NCI-H2227 treated with DMSO at 0.1 percent for 48 hours (cell line): ENCODE results near the gene AKAP14.
"Not testable (repeated sequence)": the region's sequence is repeated elsewhere in the genome, so short reads cannot be mapped to it uniquely, and the experiment has no call there.

Source experiments
- DNase-seq: peaks from one replicate; lab custom pipeline; 2025; lab: John Stamatoyannopoulos, UW

AKAP14 gene

GRCh38 chrX:119895843-119896326 is at the start of gene AKAP14:
TSS of gene AKAP14 (plus strand) at chrX:119895893. CDS start at chrX:119903224, 7,331 bp downstream.
- DNase-seq = peak; percentile 90

DNA sequence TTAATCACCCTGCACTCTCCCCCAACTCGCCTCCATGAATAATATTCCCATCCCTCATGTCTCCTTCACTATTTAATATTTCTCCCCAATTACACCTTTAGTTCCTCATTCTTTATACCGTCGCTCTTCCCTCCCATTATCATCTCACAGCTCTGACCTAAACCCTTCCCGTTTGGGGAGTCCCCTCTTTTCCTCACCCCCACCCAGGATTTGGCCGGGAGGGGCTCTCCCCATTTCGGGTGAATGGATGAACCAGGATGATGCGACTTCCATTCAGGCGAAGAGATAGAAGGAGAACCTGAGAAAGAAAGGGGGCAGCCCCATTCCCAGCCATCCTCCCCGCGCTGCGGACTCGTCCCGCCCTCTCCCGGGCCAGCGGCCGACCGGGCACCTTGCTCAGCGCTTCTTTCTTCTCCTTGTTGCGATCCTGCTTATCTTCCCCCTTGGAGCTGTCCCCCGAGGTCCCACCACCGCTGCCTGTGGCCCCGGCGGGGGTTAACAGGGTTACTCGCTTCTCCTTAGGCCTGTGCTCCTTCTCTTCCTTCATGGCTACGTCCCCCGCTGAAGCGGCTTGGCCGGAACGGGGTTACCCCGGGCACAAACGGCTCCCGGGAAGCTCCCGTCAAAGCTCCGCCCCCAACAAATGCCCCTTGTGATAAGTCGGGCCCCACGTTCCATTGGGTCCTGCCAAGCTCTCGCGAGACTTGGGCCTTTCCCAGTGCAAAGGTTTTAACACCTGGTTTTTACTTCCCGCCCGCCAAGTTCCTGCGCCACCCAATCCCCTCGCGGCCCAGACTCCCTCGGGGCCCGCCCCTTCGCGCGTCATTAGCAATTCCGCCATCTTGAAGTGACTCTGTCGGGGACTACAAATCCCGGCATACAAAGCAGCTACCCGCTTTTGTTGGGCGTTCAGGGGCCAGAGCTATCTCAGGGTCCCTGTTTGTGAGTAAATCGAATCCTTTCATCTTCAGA is 43.0 kb upstream of the AKAP14 start, which contains the start of gene UPF3B:
UPF3B (minus strand) TSS at position 582 of the 972 bp plus-strand sequence; CDS start at position 547, 35 bp downstream.
- DNase-seq = peak; percentile 99

- DNase-seq = peak; percentile 46
These were observed 42.2 kb upstream of the AKAP14 start for GRCh38 chrX:119853444-119853843.

DNA sequence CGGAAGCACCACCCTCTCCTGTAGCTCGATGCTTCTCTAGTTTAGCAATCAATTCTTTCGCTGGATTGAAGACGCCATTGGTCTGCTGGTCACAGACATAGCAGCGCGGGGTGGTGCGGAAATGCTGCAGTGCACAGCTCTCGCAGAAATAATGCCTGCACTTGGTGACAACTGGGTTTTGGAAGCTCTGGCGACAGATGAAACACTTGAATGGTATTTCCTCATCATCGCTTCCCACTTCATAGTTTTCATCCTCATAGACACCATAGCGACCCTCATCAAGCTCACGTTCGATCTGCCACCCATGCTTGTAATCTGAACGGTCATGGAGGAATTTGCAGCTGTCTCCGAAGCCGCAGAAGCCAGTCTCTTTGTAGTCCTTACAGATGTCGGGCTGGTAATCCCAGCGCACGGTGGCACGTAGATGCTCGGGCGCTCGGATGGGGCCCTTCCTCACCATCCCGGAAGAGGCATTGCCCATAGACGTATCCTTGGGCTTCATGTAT is 25.0 kb upstream of the AKAP14 start:
- peak; percentile 51 for DNase-seq

DNA sequence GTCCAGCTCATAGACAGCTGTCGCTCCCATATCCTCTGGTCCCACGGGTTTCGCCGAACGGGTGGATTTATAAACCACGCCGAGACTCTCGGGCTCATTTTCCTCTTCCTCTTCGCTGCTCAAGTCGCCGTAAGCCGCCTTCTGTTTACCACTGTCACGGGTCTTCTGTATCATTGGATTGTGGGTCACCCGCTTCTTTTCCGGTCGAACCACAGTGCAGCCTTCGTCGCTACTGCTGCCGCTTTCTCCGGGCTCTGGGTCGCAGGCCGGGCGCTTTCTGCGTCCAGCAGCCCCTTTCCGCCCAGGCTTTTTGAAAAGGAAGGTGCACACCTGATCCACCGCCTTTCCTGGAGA is 24.5 kb upstream of the AKAP14 start:
- DNase-seq = no peak

DNA sequence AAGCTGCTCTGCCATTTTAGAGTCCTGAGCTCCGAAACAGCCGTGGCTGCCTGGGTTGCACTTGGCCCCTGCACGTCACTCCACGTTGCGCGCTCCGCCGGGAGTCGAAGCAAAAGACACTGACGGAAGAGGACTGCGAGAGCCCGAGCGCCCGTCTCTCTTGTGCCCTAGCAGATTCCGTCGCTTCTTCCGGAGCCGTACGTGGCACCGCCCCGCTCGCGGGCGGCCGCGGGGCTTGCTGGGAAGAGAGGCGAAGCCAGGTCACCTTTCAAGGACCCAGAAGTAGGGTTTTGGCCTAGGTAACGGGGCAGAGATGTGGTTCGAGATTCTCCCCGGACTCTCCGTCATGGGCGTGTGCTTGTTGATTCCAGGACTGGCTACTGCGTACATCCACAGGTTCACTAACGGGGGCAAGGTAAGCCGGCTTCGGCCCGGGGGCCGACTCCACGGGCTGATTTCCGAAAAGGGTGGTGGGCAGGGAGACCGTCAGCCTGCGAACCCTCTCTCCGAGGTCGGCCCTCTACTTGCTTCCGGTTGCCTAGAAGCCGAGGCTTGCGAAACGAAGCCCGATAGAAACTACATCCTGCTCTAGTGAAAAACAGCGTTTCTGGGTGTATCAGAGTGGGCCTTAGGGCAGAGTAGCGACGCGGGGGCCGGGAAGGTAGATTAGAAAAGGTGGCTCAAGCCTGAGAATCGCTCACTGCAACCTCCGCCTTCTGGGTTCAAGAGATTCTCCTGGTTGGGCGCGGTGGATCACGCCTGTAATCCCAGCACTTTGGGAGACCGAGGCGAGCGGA is 23.9 kb upstream of the AKAP14 start, which contains the start of the genes NDUFA1 and RNF113A:
NDUFA1 (plus strand) TSS at position 234 of the 797 bp plus-strand sequence; CDS start at position 314, 80 bp downstream.
RNF113A (minus strand) TSS at position 135 of the 797 bp plus-strand sequence; CDS start at position 15, 120 bp downstream.
- peak; percentile 93 for DNase-seq

GRCh38 chrX:119878740-119879139 is 17.0 kb upstream of the AKAP14 start:
- DNase-seq = no peak

- no peak for DNase-seq
These were observed 15.6 kb upstream of the AKAP14 start for GRCh38 chrX:119880076-119880475.

DNA sequence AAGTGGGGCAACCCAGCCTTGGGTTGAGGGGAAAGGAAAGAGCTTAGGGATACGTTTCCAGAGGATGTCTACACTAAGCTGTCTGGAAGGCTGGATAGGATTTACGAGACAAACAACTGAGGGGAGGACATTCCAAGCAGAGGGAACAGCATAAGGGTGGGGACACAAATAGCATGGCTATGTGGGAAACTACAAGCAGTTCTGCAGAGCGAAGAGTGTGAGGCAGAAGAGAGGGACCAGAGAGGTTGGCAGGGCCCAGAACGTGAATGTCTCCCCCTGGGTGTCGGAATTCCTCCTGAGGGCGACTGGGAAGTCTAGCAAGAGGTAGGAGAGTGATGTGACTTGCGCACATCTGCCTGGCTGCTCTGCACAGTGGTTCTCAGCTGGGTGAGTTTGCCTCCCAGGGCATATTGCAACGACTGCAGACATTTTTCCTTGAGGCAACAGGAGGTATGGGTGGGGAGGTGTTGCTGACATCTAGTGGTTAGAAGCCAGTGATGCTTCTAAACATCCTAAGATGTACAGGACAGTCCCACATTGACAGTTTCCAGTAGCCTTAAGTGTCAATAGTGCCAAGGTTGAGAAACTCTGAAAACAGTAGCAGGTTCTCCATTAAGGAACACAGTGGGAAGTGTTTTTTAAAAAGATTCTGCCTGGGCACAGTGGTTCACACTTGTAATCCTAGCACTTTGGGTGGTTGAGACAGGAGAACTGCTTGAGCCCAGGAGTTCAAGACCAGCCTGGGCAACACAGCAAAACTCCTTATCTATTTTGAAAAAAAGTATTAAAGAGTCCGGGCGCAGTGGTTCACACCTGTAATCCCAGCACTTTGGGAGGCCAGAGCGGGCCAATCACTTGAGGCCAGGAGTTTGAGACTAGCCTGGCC is 14.9 kb upstream of the AKAP14 start:
- peak; percentile 51 for DNase-seq

DNA sequence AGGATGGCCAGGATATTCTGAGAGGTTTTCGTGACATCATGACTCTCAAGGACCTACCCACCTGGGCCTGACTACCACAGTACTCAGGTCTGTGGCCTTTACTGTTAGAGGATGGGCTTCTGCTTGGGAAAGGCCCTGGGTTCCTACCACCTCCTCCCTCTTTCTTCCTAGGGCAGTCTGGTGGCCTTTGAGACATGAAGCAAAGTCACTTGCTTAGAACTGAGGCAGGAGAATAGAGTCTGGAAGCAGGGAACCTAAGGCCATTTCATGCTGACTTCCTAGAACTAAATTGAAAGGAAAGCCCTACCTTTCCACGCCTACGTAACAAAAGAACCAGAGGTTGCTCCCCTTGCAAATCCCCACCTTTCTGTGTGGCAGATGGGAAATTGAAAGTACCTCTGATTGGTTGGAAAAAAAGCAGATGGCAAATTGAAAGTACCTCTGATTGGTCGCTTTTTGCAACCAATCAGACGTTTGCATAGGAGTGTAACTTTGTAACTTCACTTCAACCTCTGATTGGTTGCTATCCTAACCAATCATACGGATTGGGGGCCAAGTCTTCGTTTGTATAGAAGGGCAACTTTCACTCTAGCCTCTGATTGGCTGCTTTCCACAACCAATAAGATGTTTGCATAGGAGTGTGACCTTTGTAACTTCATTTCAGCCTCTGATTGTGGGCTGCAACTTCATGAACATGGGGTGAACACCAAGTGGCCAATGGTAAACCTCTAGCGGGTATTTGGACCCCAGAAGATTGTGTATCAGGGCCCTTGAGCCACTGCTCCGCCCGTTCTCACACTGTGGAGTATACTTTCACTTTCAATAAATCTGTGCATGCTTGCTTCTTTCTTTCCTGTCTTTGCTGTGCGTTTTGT is 9.9 kb upstream of the AKAP14 start:
- no peak for DNase-seq

GRCh38 chrX:119887721-119888425 is 7.8 kb upstream of the AKAP14 start:
- DNase-seq = peak; percentile 87

- DNase-seq = not testable (repeated sequence)
These were observed 5.1 kb upstream of the AKAP14 start for GRCh38 chrX:119890626-119891025.

DNA sequence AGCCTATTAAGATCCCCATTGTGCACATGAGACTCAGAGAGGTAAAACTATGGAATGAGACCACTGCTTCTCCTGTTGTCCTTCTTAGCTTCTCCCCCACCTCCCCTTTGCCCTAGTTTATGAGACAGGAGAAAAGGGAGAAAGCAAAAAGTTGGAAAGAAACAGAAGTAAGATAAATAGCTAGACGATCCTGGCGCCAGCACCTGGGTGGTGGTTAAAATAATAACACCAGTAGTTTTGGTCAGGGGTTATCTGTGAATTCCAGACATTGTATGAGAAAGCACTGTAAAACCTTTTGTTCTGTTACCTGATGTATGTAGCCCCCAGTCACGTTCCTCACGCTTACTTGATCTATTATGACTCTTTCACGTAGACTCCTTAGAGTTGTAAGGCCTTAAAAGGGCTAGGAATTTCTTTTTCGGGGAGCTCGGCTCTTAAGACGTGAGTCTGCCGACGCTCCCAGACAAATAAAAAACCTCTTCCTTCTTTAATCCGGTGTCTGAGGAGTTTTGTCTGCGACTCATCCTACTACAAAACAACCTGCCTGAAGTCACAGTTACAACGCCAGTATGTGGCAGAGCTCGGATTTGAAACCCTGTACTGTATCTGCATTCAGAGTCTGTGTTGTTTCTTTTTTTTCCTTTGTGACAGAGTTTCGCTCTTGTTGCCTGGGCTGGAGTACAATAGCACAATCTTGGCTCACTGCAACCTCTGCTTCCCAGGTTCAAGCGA is 3.6 kb upstream of the AKAP14 start:
- DNase-seq = not testable (repeated sequence)

DNA sequence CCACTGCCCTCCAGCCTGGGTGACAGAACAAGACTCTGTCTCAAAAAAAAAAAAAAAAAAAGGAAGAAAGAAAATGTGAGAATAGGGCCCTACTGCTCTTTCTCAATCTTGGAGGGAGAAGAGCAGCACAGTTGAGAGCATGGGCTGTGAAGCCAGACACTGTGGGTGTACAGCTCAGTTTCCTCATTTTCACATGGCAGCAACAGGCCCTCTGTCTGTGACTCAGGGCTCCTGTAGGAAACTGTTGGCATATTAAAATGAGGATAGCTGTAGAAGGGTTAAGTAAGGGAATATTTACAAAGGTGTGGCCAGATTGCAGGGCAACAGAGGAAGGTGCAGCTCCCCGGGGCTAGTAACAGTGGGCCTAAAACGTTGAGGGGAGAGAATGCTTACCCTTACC is 3.4 kb downstream of the AKAP14 start:
- no peak for DNase-seq

DNA sequence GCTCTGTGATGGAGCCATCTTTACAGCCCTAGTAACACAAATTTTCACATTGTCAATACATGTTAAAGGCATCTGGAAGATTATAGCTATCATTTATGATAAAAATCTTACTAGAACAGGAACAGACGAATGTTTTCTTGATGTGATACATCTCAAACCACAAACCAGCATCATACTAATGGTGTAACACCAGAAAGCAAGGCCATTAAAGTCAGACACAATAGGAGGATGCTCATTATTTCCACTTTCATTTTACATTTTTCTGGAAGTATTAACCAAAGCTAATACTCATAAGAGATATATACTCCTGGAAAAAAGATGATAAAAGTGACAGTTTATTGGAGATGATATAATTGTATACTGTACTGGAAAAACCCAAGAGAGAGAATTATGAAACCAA is 5.3 kb downstream of the AKAP14 start:
- DNase-seq = no peak

GRCh38 chrX:119916310-119916709 is 20.6 kb downstream of the AKAP14 start:
- DNase-seq = no peak

DNA sequence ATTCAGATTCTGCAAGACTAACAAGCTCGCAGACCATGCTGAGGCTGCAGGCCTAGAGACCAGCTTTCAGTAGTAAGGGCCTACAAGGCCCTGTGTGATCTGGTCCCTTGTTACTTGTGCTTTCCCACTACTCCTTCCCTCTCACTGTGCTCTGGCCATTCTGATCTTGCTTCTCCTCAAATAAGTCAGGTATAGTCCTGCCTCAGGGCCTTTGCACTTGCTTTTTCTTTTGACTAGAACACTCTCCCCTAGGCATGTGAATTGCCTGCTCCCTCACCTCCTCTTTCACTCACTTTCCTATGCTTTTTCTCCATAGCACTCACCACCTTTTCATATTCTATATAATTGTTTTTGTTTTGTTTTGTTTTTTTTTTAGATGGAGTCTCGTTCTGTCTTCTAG is 22.2 kb downstream of the AKAP14 start:
- DNase-seq = no peak

DNA sequence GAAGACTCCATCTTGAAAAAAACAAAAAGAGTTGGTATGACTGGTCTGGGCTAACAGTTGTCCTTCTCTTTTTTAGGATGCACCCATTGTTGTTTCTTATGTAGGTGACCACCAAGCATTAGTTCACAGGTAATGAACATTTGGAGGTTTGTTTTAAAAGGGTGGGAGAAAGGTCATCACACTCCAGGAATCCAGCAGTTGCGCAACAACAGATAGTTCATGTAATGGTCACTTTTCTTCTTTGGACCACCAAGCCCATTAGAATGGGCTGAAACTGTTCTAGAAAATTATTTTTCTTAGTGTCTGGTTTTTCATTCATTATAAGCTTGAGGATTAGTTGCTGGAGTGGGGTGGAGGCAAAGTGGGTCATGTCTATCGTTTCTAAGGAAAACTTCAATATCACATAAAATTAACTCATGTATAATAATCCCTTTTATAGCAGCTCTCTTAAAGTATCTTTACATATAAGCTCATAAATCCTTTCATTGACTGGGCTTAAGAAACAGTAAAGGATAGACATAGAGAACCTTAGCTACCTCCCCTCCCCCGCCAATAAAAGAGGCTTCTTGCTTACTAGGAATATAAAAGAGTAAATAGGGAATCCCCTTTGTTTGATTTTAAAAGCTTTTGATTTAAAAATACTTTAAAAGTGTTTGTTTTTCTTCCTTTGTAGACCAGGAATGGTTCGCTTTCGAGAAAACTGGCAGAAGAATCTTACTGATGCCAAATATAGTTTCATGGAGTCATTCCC is 24.3 kb downstream of the AKAP14 start:
- no peak for DNase-seq
